GM19328 (cell line): ENCODE data around the gene CCNC.

Source experiments
- ATAC-seq: cut with Tn5 transposase; IDR thresholded peaks from one replicate; pipeline ENCODE4 v1.9.1; 2021; ENCODE audit warnings: mild to moderate bottlenecking, moderate library complexity; ENCODE audit not compliant: unreplicated experiment

The CCNC gene

GRCh38 chr6:99568103-99568933, at the start of gene CCNC:
Gene CCNC (minus strand): TSS chr6:99568660. CDS start chr6:99568527, 133 bp downstream.
- ATAC-seq, result peak; percentile 99

- no peak for ATAC-seq
Measured at GRCh38 chr6:99617131-99617530, 48.7 kb upstream of the CCNC start.

GRCh38 chr6:99614430-99615186, 46.1 kb upstream of the CCNC start:
- peak; percentile 32 for ATAC-seq

- ATAC-seq, result peak; percentile 48
Measured at GRCh38 chr6:99613705-99614429, 45.4 kb upstream of the CCNC start.

- ATAC-seq, result peak; percentile 50
Measured at GRCh38 chr6:99613409-99613704, 44.9 kb upstream of the CCNC start.

- no peak for ATAC-seq
Measured at GRCh38 chr6:99612551-99613408, 44.3 kb upstream of the CCNC start.

GRCh38 chr6:99611148-99611547, 42.7 kb upstream of the CCNC start:
- peak; percentile 36 for ATAC-seq

- ATAC-seq, result no peak
Measured at GRCh38 chr6:99609905-99610489, 41.5 kb upstream of the CCNC start.

- ATAC-seq, result no peak
Measured at GRCh38 chr6:99608886-99609482, 40.5 kb upstream of the CCNC start.

GRCh38 chr6:99608059-99608885, 39.8 kb upstream of the CCNC start:
- ATAC-seq, result no peak

GRCh38 chr6:99607416-99608036, 39.1 kb upstream of the CCNC start:
- ATAC-seq, result no peak

- no peak for ATAC-seq
Measured at GRCh38 chr6:99606656-99607415, 38.4 kb upstream of the CCNC start, which contains the start of gene PRDM13. Gene PRDM13 (plus strand): TSS chr6:99606833. CDS start chr6:99607035, 202 bp downstream.

GRCh38 chr6:99605911-99606655, 37.6 kb upstream of the CCNC start:
- ATAC-seq, result no peak

GRCh38 chr6:99605074-99605734, 36.7 kb upstream of the CCNC start:
- ATAC-seq, result no peak

- no peak for ATAC-seq
Measured at GRCh38 chr6:99604166-99605073, 36.0 kb upstream of the CCNC start.
